Natural killer cell (primary cell): Measurements from ENCODE around the gene CLEC1A. TPM values are rescaled to one million over a fixed set of nuclear protein-coding genes. Genes with fewer than 3 reads are reported as not detected.

Experiments used
- ATAC-seq, 3 donors: fragments of 150-1000 bp in 2 of 3; fragments of 200-7000 bp in 1 of 3; cut with Tn5 transposase; 1 replicate in 1 of 3; 2 replicates in 2 of 3; pipeline ENCODE4 v1.10.0; 2021; ENCODE audit warnings: mild to moderate bottlenecking in 2 of 3, moderate library complexity in 2 of 3
- DNase-seq, 2 donors: peaks; one replicate each; pipeline versions ENCODE4 v3.0.0 to v3.0.0-alpha.2; 2013 to 2021; ENCODE audit warnings: mixed read lengths in 1 of 2
- H3K27ac ChIP-seq: one replicate; pipeline ENCODE4 v1.5.1; 2013; ENCODE audit warnings: mild to moderate bottlenecking, low read length
- H3K27me3 ChIP-seq: one replicate; pipeline ENCODE4 v1.6.1; 2013; ENCODE audit warnings: low read length; ENCODE audit not compliant: control insufficient read depth, insufficient read depth
- H3K36me3 ChIP-seq: one replicate; pipeline ENCODE4 v1.6.1; 2013; ENCODE audit warnings: low read length; ENCODE audit not compliant: control insufficient read depth, insufficient read depth
- H3K4me1 ChIP-seq: one replicate; pipeline ENCODE4 v1.6.1; 2013; ENCODE audit warnings: low read length; ENCODE audit not compliant: control insufficient read depth, insufficient read depth
- H3K4me3 ChIP-seq: one replicate; pipeline ENCODE4 v1.5.1; 2013; ENCODE audit warnings: low read length
- H3K9me3 ChIP-seq: one replicate; pipeline ENCODE4 v1.6.1; 2013; ENCODE audit warnings: low read length; ENCODE audit not compliant: control insufficient read depth, insufficient read depth
- H3K27ac Mint-ChIP-seq, 2 donors: one replicate each; pipeline ENCODE4 v1.8.0; 2022; ENCODE audit warnings: mild to moderate bottlenecking in 2 of 2, mixed read lengths in 2 of 2, moderate library complexity in 1 of 2
- H3K27me3 Mint-ChIP-seq, 2 donors: one replicate each; pipeline ENCODE4 v1.8.0; 2022; ENCODE audit warnings: low read depth in 2 of 2, mixed read lengths in 2 of 2
- H3K36me3 Mint-ChIP-seq: one replicate; pipeline ENCODE4 v1.8.0; 2022; ENCODE audit warnings: mixed read lengths
- H3K4me1 Mint-ChIP-seq, 2 donors: one replicate each; pipeline ENCODE4 v1.8.0; 2022; ENCODE audit warnings: mixed read lengths in 2 of 2
- H3K4me3 Mint-ChIP-seq: one replicate; pipeline ENCODE4 v1.8.0; 2022; ENCODE audit warnings: mild to moderate bottlenecking, moderate library complexity, mixed read lengths
- H3K9me3 Mint-ChIP-seq, 2 donors: one replicate each; pipeline ENCODE4 v1.8.0; 2022; ENCODE audit warnings: mixed read lengths in 2 of 2
- WGBS: methylation state at CpG from one replicate; pipeline ENCODE4 v1.1.7; 2013; ENCODE audit warnings: missing lambda C conversion rate; ENCODE audit not compliant: insufficient coverage; 5-methylcytosine and 5-hydroxymethylcytosine counted together
- intact Hi-C: fragments of 100-400 bp; cut with micrococcal nuclease; formaldehyde crosslinking; loops from one replicate; pipeline ENCODE4 v1.14.2; 2022
- total RNA-seq, 4 donors: library from RNA; stranded (reverse); fragments of 120-200 nt in 1 of 4; gene quantifications; one replicate each; pipeline versions ENCODE4 v1.2.3 to v1.2.4, GENCODE V29; 2013 to 2022
- TF ChIP-seq, protein P1 (sequence below): fragments of 200-600 bp; IDR thresholded peaks from one replicate; pipeline ENCODE4 v1.8.0; 2022; ENCODE audit warnings: antibody characterized with exemption

CLEC1A gene
- total RNA-seq, 3 donors from 2014 or later (not counting 1 experiment from before 2014, with no cell fraction given): not detected

DNA sequence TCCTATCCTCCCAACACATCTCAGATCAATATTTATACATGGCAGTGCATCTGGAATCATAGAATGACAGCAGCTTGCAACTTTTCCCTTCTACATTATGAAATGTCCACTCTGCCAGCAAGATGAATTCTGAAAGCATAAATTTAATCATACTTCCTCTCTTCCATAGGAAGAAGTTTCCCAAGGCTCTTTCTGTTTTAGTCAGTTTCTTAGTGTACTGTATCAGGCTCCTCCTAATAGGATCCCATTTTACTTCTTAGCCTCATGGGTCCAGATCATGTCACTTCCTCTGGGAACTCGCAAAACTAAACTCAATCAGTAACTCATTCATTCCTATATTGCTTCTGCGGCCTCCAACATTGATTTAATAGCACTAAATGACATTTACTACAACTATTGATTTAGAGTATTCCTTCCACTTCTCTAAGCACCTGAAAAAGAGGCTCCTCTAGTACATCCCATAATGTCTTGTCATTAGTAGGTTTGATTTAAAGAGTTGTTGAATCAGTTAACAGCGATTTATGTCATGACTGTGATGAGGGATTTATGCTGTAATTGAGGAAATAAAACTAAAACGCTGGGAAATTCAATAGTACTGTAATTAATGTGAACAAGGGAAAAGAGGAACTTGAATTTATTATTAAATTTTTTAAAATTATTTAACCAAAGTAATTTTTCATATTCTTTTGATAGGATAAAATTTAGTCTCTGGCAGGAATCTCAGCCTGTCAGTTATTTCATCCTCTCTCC lies 4.0 kb downstream of the CLEC1A start:
- no peak overlapping the region for H3K4me3 Mint-ChIP-seq
- DNase-seq: no peak
- H3K4me1 Mint-ChIP-seq: no peaks in the 10 kb centered on the region
- Histone ChIP-seq H3K36me3 (no peaks in the 10 kb centered on the region), H3K27me3 (peaks cover 7% of the 10 kb centered on the region), H3K4me1 (no peaks in the 10 kb centered on the region), H3K4me3 (no peak overlapping the region), H3K9me3 (no peaks in the 10 kb centered on the region), H3K27ac (no peak overlapping the region)
- H3K36me3 Mint-ChIP-seq: no peaks in the 10 kb centered on the region
- WGBS: 43% methylated on average over 4 of the region's 4 CpGs
- peaks cover 0 to 7% of the 10 kb centered on the region in 2 donors for H3K27me3 Mint-ChIP-seq
- TF ChIP-seq, protein P1, sequence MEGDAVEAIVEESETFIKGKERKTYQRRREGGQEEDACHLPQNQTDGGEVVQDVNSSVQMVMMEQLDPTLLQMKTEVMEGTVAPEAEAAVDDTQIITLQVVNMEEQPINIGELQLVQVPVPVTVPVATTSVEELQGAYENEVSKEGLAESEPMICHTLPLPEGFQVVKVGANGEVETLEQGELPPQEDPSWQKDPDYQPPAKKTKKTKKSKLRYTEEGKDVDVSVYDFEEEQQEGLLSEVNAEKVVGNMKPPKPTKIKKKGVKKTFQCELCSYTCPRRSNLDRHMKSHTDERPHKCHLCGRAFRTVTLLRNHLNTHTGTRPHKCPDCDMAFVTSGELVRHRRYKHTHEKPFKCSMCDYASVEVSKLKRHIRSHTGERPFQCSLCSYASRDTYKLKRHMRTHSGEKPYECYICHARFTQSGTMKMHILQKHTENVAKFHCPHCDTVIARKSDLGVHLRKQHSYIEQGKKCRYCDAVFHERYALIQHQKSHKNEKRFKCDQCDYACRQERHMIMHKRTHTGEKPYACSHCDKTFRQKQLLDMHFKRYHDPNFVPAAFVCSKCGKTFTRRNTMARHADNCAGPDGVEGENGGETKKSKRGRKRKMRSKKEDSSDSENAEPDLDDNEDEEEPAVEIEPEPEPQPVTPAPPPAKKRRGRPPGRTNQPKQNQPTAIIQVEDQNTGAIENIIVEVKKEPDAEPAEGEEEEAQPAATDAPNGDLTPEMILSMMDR: no peak
- no peak overlapping the region for H3K27ac Mint-ChIP-seq
- no peaks in the 10 kb centered on the region for H3K9me3 Mint-ChIP-seq
- no peak for ATAC-seq
- intact Hi-C loops: no loop called here

DNA sequence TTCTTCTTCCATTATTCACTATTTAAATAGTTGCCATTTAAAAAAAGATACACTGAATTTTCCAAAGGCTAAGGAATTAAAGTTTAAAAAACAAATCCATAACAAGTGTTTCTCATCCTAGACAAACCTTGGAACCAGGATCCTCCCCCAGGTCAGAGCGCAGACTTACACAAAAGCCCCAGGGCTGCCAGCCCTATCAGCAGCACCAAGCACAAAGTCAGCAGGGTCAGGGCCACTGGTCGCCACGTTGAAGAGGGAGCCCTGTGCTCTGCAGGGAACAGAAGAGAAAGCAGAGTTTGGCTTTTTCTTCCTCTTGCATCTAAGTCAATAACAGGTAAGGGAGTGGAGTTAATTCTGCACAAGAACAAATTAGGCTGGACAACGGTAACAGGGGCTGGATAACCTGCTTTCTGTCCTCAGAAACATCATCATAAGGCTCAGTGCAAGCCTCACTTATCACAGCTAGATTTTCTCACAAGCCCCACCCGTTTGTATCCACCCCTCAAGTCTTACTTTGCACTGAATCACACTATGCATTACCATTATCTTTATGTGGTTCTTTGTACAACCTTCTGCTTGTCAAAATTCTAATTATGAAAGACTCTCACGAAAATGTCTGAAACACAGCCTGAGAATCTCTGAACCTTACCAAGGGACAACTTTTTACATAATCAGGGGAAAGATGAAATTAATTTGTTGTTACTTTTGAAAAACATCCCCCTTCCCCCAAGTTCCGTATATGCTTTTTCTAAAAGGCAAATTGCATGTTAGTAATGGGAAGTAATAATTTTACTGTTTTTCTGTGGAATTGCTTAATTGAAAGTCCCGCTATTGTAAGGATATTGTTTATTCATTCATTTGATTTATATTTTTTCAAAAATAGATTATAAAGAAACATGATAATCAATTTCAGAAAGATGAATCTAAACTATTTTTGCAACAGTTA lies 9.6 kb downstream of the CLEC1A start:
- ATAC-seq: no peak
- no peak overlapping the region for H3K4me3 Mint-ChIP-seq
- intact Hi-C loops: no loop called here
- Histone ChIP-seq H3K27ac (no peak overlapping the region), H3K9me3 (peaks cover 5% of the 10 kb centered on the region), H3K27me3 (no peaks in the 10 kb centered on the region), H3K36me3 (no peaks in the 10 kb centered on the region), H3K4me3 (no peak overlapping the region), H3K4me1 (no peaks in the 10 kb centered on the region)
- DNase-seq: no peak
- peaks cover 7% of the 10 kb centered on the region in 2 donors for H3K4me1 Mint-ChIP-seq
- H3K27ac Mint-ChIP-seq: no peak overlapping the region
- H3K36me3 Mint-ChIP-seq: peaks cover 2% of the 10 kb centered on the region
- H3K27me3 Mint-ChIP-seq: peaks cover 4 to 10% of the 10 kb centered on the region in 2 donors
- WGBS: 75% methylated on average over 5 of the region's 8 CpGs
- peaks cover 0 to 4% of the 10 kb centered on the region in 2 donors for H3K9me3 Mint-ChIP-seq
- TF ChIP-seq, protein P1: no peak

- H3K4me1 Mint-ChIP-seq: peaks cover 7% of the 10 kb centered on the region in 2 donors
- H3K36me3 Mint-ChIP-seq: peaks cover 11% of the 10 kb centered on the region
- H3K27me3 Mint-ChIP-seq: peaks cover 4 to 10% of the 10 kb centered on the region in 2 donors
- no peak overlapping the region for H3K4me3 ChIP-seq
- no peak overlapping the region for H3K27ac Mint-ChIP-seq
- intact Hi-C loops: no loop called here
- no peaks in the 10 kb centered on the region for H3K27me3 ChIP-seq
- no peaks in the 10 kb centered on the region for H3K4me1 ChIP-seq
- ATAC-seq: no peak
- TF ChIP-seq, protein P1: no peak
- peaks cover 11% of the 10 kb centered on the region for H3K9me3 ChIP-seq
- no peak overlapping the region for H3K4me3 Mint-ChIP-seq
- no peaks in the 10 kb centered on the region for H3K36me3 ChIP-seq
- H3K9me3 Mint-ChIP-seq: peaks cover 3 to 8% of the 10 kb centered on the region in 2 donors
- no peak for DNase-seq
- H3K27ac ChIP-seq: no peak overlapping the region
Measured at GRCh38 chr12:10088031-10088430, 10.8 kb downstream of the CLEC1A start.
